Stimulated activated memory B cell treated with anti-CD40 and anti-IgM and Interleukin-4, amounts not matched to agents 10 μg/mL and 1 μg/mL and 100 μg/mL, for 72 hours (primary cell): ENCODE results near the gene OGFOD3.

Experiments
- ATAC-seq: fragments of 150-1000 bp; cut with Tn5 transposase; 2 replicates; pipeline ENCODE4 v1.10.0; 2021
- H3K27ac Mint-ChIP-seq: one replicate; pipeline ENCODE4 v1.8.0; 2022; ENCODE audit warnings: mild to moderate bottlenecking, mixed read lengths
- H3K27me3 Mint-ChIP-seq: one replicate; pipeline ENCODE4 v1.8.0; 2022; ENCODE audit warnings: mixed read lengths
- H3K36me3 Mint-ChIP-seq: one replicate; pipeline ENCODE4 v1.8.0; 2022; ENCODE audit warnings: mixed read lengths
- H3K4me1 Mint-ChIP-seq: one replicate; pipeline ENCODE4 v1.8.0; 2022; ENCODE audit warnings: mixed read lengths
- H3K4me3 Mint-ChIP-seq: one replicate; pipeline ENCODE4 v1.8.0; 2022; ENCODE audit warnings: mild to moderate bottlenecking, moderate library complexity, mixed read lengths
- H3K9me3 Mint-ChIP-seq: one replicate; pipeline ENCODE4 v1.8.0; 2022; ENCODE audit warnings: mixed read lengths

Gene OGFOD3

GRCh38 chr17:82392209-82392920 is 26.0 kb downstream of the OGFOD3 start:
- ATAC-seq, result no peak
- no peak overlapping the region for H3K27ac Mint-ChIP-seq

GRCh38 chr17:82391496-82392066 is 26.8 kb downstream of the OGFOD3 start:
- H3K27ac Mint-ChIP-seq, result no peak overlapping the region
- H3K4me3 Mint-ChIP-seq, result no peak overlapping the region
- H3K4me1 Mint-ChIP-seq, result peaks cover 11% of the 10 kb centered on the region
- ATAC-seq, result no peak
- H3K36me3 Mint-ChIP-seq, result peaks cover 42% of the 10 kb centered on the region
- H3K9me3 Mint-ChIP-seq, result no peaks in the 10 kb centered on the region
- peaks cover 1% of the 10 kb centered on the region for H3K27me3 Mint-ChIP-seq

More at GRCh38 chr17:82392209-82392920, 26.0 kb downstream of the OGFOD3 start:
- Mint-ChIP-seq H3K4me1 (peaks cover 8% of the 10 kb centered on the region), H3K36me3 (peaks cover 47% of the 10 kb centered on the region), H3K4me3 (no peak overlapping the region), H3K27me3 (no peaks in the 10 kb centered on the region), H3K9me3 (no peaks in the 10 kb centered on the region)

GRCh38 chr17:82390860-82391435 is 27.4 kb downstream of the OGFOD3 start:
- ATAC-seq, result peak; percentile 38
- Mint-ChIP-seq H3K4me1 (peaks cover 11% of the 10 kb centered on the region), H3K9me3 (no peaks in the 10 kb centered on the region), H3K36me3 (peaks cover 36% of the 10 kb centered on the region), H3K27me3 (peaks cover 8% of the 10 kb centered on the region), H3K27ac (no peak overlapping the region), H3K4me3 (no peak overlapping the region)

- Mint-ChIP-seq H3K4me1 (peaks cover 11% of the 10 kb centered on the region), H3K36me3 (peaks cover 32% of the 10 kb centered on the region), H3K4me3 (no peak overlapping the region), H3K9me3 (no peaks in the 10 kb centered on the region), H3K27ac (no peak overlapping the region), H3K27me3 (peaks cover 15% of the 10 kb centered on the region)
- ATAC-seq, result peak; percentile 31
Measured at GRCh38 chr17:82390015-82390859, 28.1 kb downstream of the OGFOD3 start.

- Mint-ChIP-seq H3K27me3 (peaks cover 22% of the 10 kb centered on the region), H3K4me1 (peaks cover 11% of the 10 kb centered on the region), H3K36me3 (peaks cover 24% of the 10 kb centered on the region), H3K27ac (no peak overlapping the region), H3K9me3 (no peaks in the 10 kb centered on the region), H3K4me3 (no peak overlapping the region)
- no peak for ATAC-seq
Measured at GRCh38 chr17:82389379-82389778, 29.0 kb downstream of the OGFOD3 start.

- H3K4me3 Mint-ChIP-seq, result no peak overlapping the region
- no peak for ATAC-seq
- H3K27ac Mint-ChIP-seq, result no peak overlapping the region
- H3K27me3 Mint-ChIP-seq, result peaks cover 23% of the 10 kb centered on the region
- H3K4me1 Mint-ChIP-seq, result peaks cover 11% of the 10 kb centered on the region
- H3K36me3 Mint-ChIP-seq, result peaks cover 20% of the 10 kb centered on the region
- H3K9me3 Mint-ChIP-seq, result no peaks in the 10 kb centered on the region
Measured at GRCh38 chr17:82388922-82389283, 29.5 kb downstream of the OGFOD3 start.

GRCh38 chr17:82388223-82388921 is 30.0 kb downstream of the OGFOD3 start:
- H3K4me1 Mint-ChIP-seq, result peaks cover 11% of the 10 kb centered on the region
- no peak for ATAC-seq
- H3K4me3 Mint-ChIP-seq, result no peak overlapping the region
- peaks cover 15% of the 10 kb centered on the region for H3K36me3 Mint-ChIP-seq
- H3K27ac Mint-ChIP-seq, result no peak overlapping the region
- H3K9me3 Mint-ChIP-seq, result no peaks in the 10 kb centered on the region
- H3K27me3 Mint-ChIP-seq, result peaks cover 28% of the 10 kb centered on the region

GRCh38 chr17:82387705-82388106 is 30.7 kb downstream of the OGFOD3 start:
- Mint-ChIP-seq H3K9me3 (no peaks in the 10 kb centered on the region), H3K4me3 (no peak overlapping the region), H3K27ac (no peak overlapping the region), H3K27me3 (peaks cover 35% of the 10 kb centered on the region), H3K36me3 (peaks cover 8% of the 10 kb centered on the region), H3K4me1 (peaks cover 11% of the 10 kb centered on the region)
- ATAC-seq, result no peak

GRCh38 chr17:82386881-82387704 is 31.3 kb downstream of the OGFOD3 start:
- no peaks in the 10 kb centered on the region for H3K9me3 Mint-ChIP-seq
- no peak overlapping the region for H3K4me3 Mint-ChIP-seq
- H3K4me1 Mint-ChIP-seq, result peaks cover 11% of the 10 kb centered on the region
- ATAC-seq, result no peak
- no peak overlapping the region for H3K27ac Mint-ChIP-seq
- H3K27me3 Mint-ChIP-seq, result peaks cover 41% of the 10 kb centered on the region
- peaks cover 2% of the 10 kb centered on the region for H3K36me3 Mint-ChIP-seq

GRCh38 chr17:82386255-82386831 is 32.0 kb downstream of the OGFOD3 start:
- no peak for ATAC-seq
- Mint-ChIP-seq H3K27me3 (peaks cover 44% of the 10 kb centered on the region), H3K9me3 (no peaks in the 10 kb centered on the region), H3K4me3 (no peak overlapping the region), H3K4me1 (peaks cover 14% of the 10 kb centered on the region), H3K27ac (no peak overlapping the region), H3K36me3 (no peaks in the 10 kb centered on the region)

- Mint-ChIP-seq H3K4me3 (no peak overlapping the region), H3K27me3 (peaks cover 51% of the 10 kb centered on the region), H3K36me3 (no peaks in the 10 kb centered on the region), H3K27ac (no peak overlapping the region), H3K9me3 (no peaks in the 10 kb centered on the region), H3K4me1 (peaks cover 18% of the 10 kb centered on the region)
- ATAC-seq, result no peak
Measured at GRCh38 chr17:82385559-82386254, 32.7 kb downstream of the OGFOD3 start.

- Mint-ChIP-seq H3K27ac (no peak overlapping the region), H3K36me3 (no peaks in the 10 kb centered on the region), H3K9me3 (no peaks in the 10 kb centered on the region), H3K4me3 (no peak overlapping the region), H3K4me1 (peaks cover 21% of the 10 kb centered on the region), H3K27me3 (peaks cover 59% of the 10 kb centered on the region)
- no peak for ATAC-seq
Measured at GRCh38 chr17:82384730-82385481, 33.5 kb downstream of the OGFOD3 start.
